Activated T-cell treated with anti-CD3 and anti-CD28 coated beads, Interleukin-2, amount 50 U/mL, for 72 hours (primary cell): Measurements from ENCODE around the gene DCK. TPM values are rescaled to one million over a fixed set of nuclear protein-coding genes. Genes with fewer than 3 reads are reported as not detected.

Source experiments
- total RNA-seq, 2 donors: library from RNA; stranded (reverse); gene quantifications; one replicate each; pipeline ENCODE4 v1.2.3, GENCODE V29; 2022

DCK gene
- total RNA-seq, 2 donors from 2014 or later, result 36.6 to 45.4 TPM

Other genes with a start within 250 kb of the DCK start
- 100 to 1,000 TPM; 107 to 132 TPM for gene GRSF1, start 153.8 kb upstream of the DCK start, total RNA-seq
- gene MOB1B, start 91.3 kb upstream of the DCK start, total RNA-seq, result 10 to 100 TPM; 27.6 to 34.3 TPM